GM23338 (cell line): Measurements from ENCODE around the gene APBA1. TPM values are rescaled to one million over a fixed set of nuclear protein-coding genes. Genes with fewer than 3 reads are reported as not detected.

Source experiments
- ATAC-seq: fragments of 200-7000 bp; cut with Tn5 transposase; 3 replicates; pipeline ENCODE4 v1.9.1; 2020
- DNase-seq: peaks from one replicate; pipeline ENCODE4 v3.0.0-alpha.2; 2015; ENCODE audit warnings: low spot score
- H2AFZ ChIP-seq: fragments of 200-600 bp; sonication (generic); 2 replicates; pipeline ENCODE4 v1.8.0; 2016; ENCODE audit warnings: antibody characterized with exemption, mild to moderate bottlenecking, moderate library complexity
- H3F3A ChIP-seq: fragments of 200-600 bp; sonication (generic); replicated peaks from 2 replicates; pipeline ENCODE4 v1.8.0; 2017; ENCODE audit warnings: antibody characterized with exemption, mixed run types, low read depth
- H3K27ac ChIP-seq: fragments of 200-600 bp; sonication (generic); 2 replicates; pipeline ENCODE4 v1.6.1; 2016; ENCODE audit warnings: low read depth
- H3K27me3 ChIP-seq: fragments of 200-600 bp; sonication (generic); 2 replicates; pipeline ENCODE4 v1.8.0; 2016; ENCODE audit warnings: mild to moderate bottlenecking, mixed run types, moderate library complexity; ENCODE audit not compliant: insufficient read depth
- H3K36me3 ChIP-seq: fragments of 200-600 bp; sonication (generic); 2 replicates; pipeline ENCODE4 v1.8.0; 2016; ENCODE audit warnings: mild to moderate bottlenecking; ENCODE audit not compliant: insufficient read depth
- H3K4me1 ChIP-seq: fragments of 200-600 bp; sonication (generic); 2 replicates; pipeline ENCODE4 v1.8.0; 2016; ENCODE audit warnings: mild to moderate bottlenecking, moderate library complexity; ENCODE audit not compliant: insufficient read depth
- H3K4me2 ChIP-seq: fragments of 200-600 bp; sonication (generic); 2 replicates; pipeline ENCODE4 v1.7.1; 2017; ENCODE audit warnings: mixed run types
- H3K4me3 ChIP-seq: fragments of 200-600 bp; sonication (generic); 2 replicates; pipeline ENCODE4 v1.6.1; 2016; ENCODE audit warnings: mixed run types
- H3K79me2 ChIP-seq: fragments of 200-600 bp; sonication (generic); replicated peaks from 2 replicates; pipeline ENCODE4 v1.8.0; 2017; ENCODE audit warnings: mild to moderate bottlenecking; ENCODE audit not compliant: insufficient read depth
- H3K9me2 ChIP-seq: fragments of 200-600 bp; sonication (generic); 2 replicates; pipeline ENCODE4 v1.8.0; 2017; ENCODE audit not compliant: insufficient read depth
- H4K20me1 ChIP-seq: fragments of 200-600 bp; sonication (generic); replicated peaks from 2 replicates; pipeline ENCODE4 v1.8.0; 2017; ENCODE audit warnings: mild to moderate bottlenecking; ENCODE audit not compliant: insufficient read depth
- H3K27ac Mint-ChIP-seq: 2 replicates; pipeline ENCODE4 v1.8.0; 2020; ENCODE audit warnings: inconsistent platforms, mild to moderate bottlenecking, moderate library complexity, mixed read lengths
- H3K27me3 Mint-ChIP-seq: 3 replicates; pipeline ENCODE4 v1.8.0; 2022; ENCODE audit warnings: low read depth, mild to moderate bottlenecking, moderate library complexity, mixed read lengths, inconsistent platforms; ENCODE audit not compliant: insufficient read depth, poor library complexity
- H3K36me3 Mint-ChIP-seq: 3 replicates; pipeline ENCODE4 v1.8.0; 2021; ENCODE audit warnings: low read depth, mild to moderate bottlenecking, inconsistent platforms, moderate library complexity, mixed read lengths
- H3K4me1 Mint-ChIP-seq: 3 replicates; pipeline ENCODE4 v1.8.0; 2020; ENCODE audit warnings: mild to moderate bottlenecking, inconsistent platforms, mixed read lengths
- H3K4me3 Mint-ChIP-seq: 3 replicates; pipeline ENCODE4 v1.8.0; 2021; ENCODE audit warnings: moderate library complexity, mild to moderate bottlenecking, inconsistent platforms, mixed read lengths
- H3K9me3 Mint-ChIP-seq: 3 replicates; pipeline ENCODE4 v1.8.0; 2020; ENCODE audit warnings: moderate library complexity, mild to moderate bottlenecking, inconsistent platforms, mixed read lengths
- CREB1 ChIP-seq: fragments of 250-450 bp; sonication (Bioruptor Pico); IDR thresholded peaks from 2 replicates; pipeline ENCODE4 v1.5.0; 2020; ENCODE audit warnings: low read depth, mild to moderate bottlenecking, moderate library complexity
- ETS1 ChIP-seq: IDR thresholded peaks from 2 replicates; pipeline ENCODE4 v1.6.1; 2016; ENCODE audit warnings: antibody characterized with exemption
- NANOG ChIP-seq: IDR thresholded peaks from 2 replicates; pipeline ENCODE4 v1.6.1; 2016; ENCODE audit warnings: antibody characterized with exemption, borderline replicate concordance
- POLR2AphosphoS5 ChIP-seq: IDR thresholded peaks from 2 replicates; pipeline ENCODE4 v1.6.1; 2016; ENCODE audit warnings: antibody characterized with exemption, low read depth
- ZNF462 ChIP-seq: fragments of 250-450 bp; sonication (Bioruptor Pico); IDR thresholded peaks from 2 replicates; pipeline ENCODE4 v1.5.0; 2020; ENCODE audit warnings: mild to moderate bottlenecking, moderate library complexity
- polyA plus RNA-seq: library from polyadenylated mRNA; unstranded; fragments of >200 nt; fragmentation: Nextera tagmentation; extraction: Ambion mirVana; gene quantifications from 2 replicates; pipeline ENCODE4 v1.2.1, GENCODE V29; 2016
- total RNA-seq: library from RNA; depleted of rRNA; stranded (reverse); fragments of >200 nt; shearing (Covaris generic); gene quantifications from 2 replicates; pipeline ENCODE4 v1.2.3, GENCODE V29; 2014

Gene APBA1
- total and polyA plus RNA-seq, 2 experiments from 2014 or later, result 0.26 to 1.0 TPM

- TF ChIP-seq ZNF462 (CRISPR knock-in tag) (no peak), NANOG (no peak), ETS1 (no peak)
These were observed 197.3 kb downstream of the APBA1 start (continued) for GRCh38 chr9:69474821-69475220.

GRCh38 chr9:69472101-69472620 is 200.0 kb downstream of the APBA1 start:
- Histone ChIP-seq H3K4me2 (no peak overlapping the region), H2AFZ (no peak overlapping the region)
- no peak for TF ChIP-seq ETS1
- no peak for TF ChIP-seq POLR2AphosphoS5
- no peak for TF ChIP-seq ZNF462 (CRISPR knock-in tag)
- TF ChIP-seq CREB1 (CRISPR knock-in tag), result no peak

More at GRCh38 chr9:69472101-69472620, 200.0 kb downstream of the APBA1 start:
- Histone ChIP-seq H3K27me3 (no peaks in the 10 kb centered on the region), H3K4me3 (no peak overlapping the region), H3K79me2 (no peaks in the 10 kb centered on the region), H3F3A (no peaks in the 10 kb centered on the region), H3K27ac (no peak overlapping the region), H3K36me3 (no peaks in the 10 kb centered on the region), H3K9me2 (no peaks in the 10 kb centered on the region), H3K4me1 (no peaks in the 10 kb centered on the region), H4K20me1 (no peaks in the 10 kb centered on the region)
- H3K4me3 Mint-ChIP-seq, result no peak overlapping the region
- no peak overlapping the region for H3K27ac Mint-ChIP-seq
- ATAC-seq, result no peak
- peaks cover 12% of the 10 kb centered on the region for H3K27me3 Mint-ChIP-seq
- H3K36me3 Mint-ChIP-seq, result peaks cover 10% of the 10 kb centered on the region
- H3K4me1 Mint-ChIP-seq, result peaks cover 22% of the 10 kb centered on the region
- DNase-seq, result no peak
- peaks cover 10% of the 10 kb centered on the region; the same call in 2 of the 3 replicates for H3K9me3 Mint-ChIP-seq
